Stomach (tissue), 4 donors: ENCODE results near the gene DNAJB4.

ENCODE experiments used
- CTCF ChIP-seq, 7 experiments: fragments of 450-650 bp in 4 of 7; fragments of 200-600 bp in 3 of 7; sonication (generic) in 3 of 7; IDR thresholded peaks; one replicate each; pipeline ENCODE4 v1.5.1; 2016 to 2019; ENCODE audit warnings: antibody characterized with exemption in 7 of 7, control low read depth in 2 of 7, mild to moderate bottlenecking in 1 of 7
- EP300 ChIP-seq: sonication (generic); formaldehyde crosslinking; IDR thresholded peaks from one replicate; pipeline ENCODE4 v1.6.1; 2017; ENCODE audit warnings: antibody characterized with exemption
- POLR2A ChIP-seq, 4 donors: fragments of 450-650 bp; IDR thresholded peaks; one replicate each; pipeline ENCODE4 v1.6.1; 2016; ENCODE audit warnings: antibody characterized with exemption in 4 of 4, control low read depth in 2 of 4, mild to moderate bottlenecking in 1 of 4, moderate library complexity in 1 of 4
- POLR2AphosphoS5 ChIP-seq, 3 donors: sonication (generic); formaldehyde crosslinking; IDR thresholded peaks; one replicate each; pipeline ENCODE4 v1.6.1; 2016; ENCODE audit warnings: antibody characterized with exemption in 3 of 3

- no peak for TF ChIP-seq CTCF (IDR thresholded peaks at IDR 0.05)
- TF ChIP-seq POLR2A (IDR thresholded peaks at IDR 0.05): no peak
- no peak for TF ChIP-seq EP300
- TF ChIP-seq POLR2AphosphoS5 (IDR thresholded peaks at IDR 0.05): no peak
Observed at GRCh38 chr1:77990629-77991204, 14.0 kb upstream of the DNAJB4 start.
